ENCODE results near the gene EPM2AIP1.

EPM2AIP1 gene

GRCh38 chr3:36944012-36944640 lies 48.8 kb downstream of the EPM2AIP1 start:
- in situ Hi-C loops (cut with MboI; ENCODE audit: low sequenced_read_pairs, unreplicated experiment), result no loop called here
- peak; percentile 78 for DNase-seq (ENCODE audit: low spot score)
- no peak for TF ChIP-seq CTCF (IDR thresholded peaks at IDR 0.05; ENCODE audit: borderline replicate concordance, control extremely low read depth, extremely low read depth, insufficient read depth, missing control alignments)

- in situ Hi-C loops (cut with MboI; ENCODE audit: low sequenced_read_pairs, unreplicated experiment), result no loop called here
- no peak for DNase-seq (ENCODE audit: low spot score)
- no peak for TF ChIP-seq CTCF (IDR thresholded peaks at IDR 0.05; ENCODE audit: borderline replicate concordance, control extremely low read depth, extremely low read depth, insufficient read depth, missing control alignments)
Observed at GRCh38 chr3:36943601-36944000, 49.3 kb downstream of the EPM2AIP1 start.

- no peak for DNase-seq (ENCODE audit: low spot score)
- TF ChIP-seq CTCF (IDR thresholded peaks at IDR 0.05; ENCODE audit: borderline replicate concordance, control extremely low read depth, extremely low read depth, insufficient read depth, missing control alignments), result no peak
- in situ Hi-C loops (cut with MboI; ENCODE audit: low sequenced_read_pairs, unreplicated experiment), result no loop called here
Observed at GRCh38 chr3:36942638-36943248, 50.2 kb downstream of the EPM2AIP1 start.

- in situ Hi-C loops (cut with MboI; ENCODE audit: low sequenced_read_pairs, unreplicated experiment), result no loop called here
- DNase-seq (ENCODE audit: low spot score), result no peak
- TF ChIP-seq CTCF (IDR thresholded peaks at IDR 0.05; ENCODE audit: borderline replicate concordance, control extremely low read depth, extremely low read depth, insufficient read depth, missing control alignments), result no peak
Observed at GRCh38 chr3:36941658-36942057, 51.3 kb downstream of the EPM2AIP1 start.

GRCh38 chr3:36941162-36941561 lies 51.8 kb downstream of the EPM2AIP1 start:
- in situ Hi-C loops (cut with MboI; ENCODE audit: low sequenced_read_pairs, unreplicated experiment), result no loop called here
- no peak for DNase-seq (ENCODE audit: low spot score)
- TF ChIP-seq CTCF (IDR thresholded peaks at IDR 0.05; ENCODE audit: borderline replicate concordance, control extremely low read depth, extremely low read depth, insufficient read depth, missing control alignments), result no peak

- no peak for DNase-seq (ENCODE audit: low spot score)
- in situ Hi-C loops (cut with MboI; ENCODE audit: low sequenced_read_pairs, unreplicated experiment), result no loop called here
- TF ChIP-seq CTCF (IDR thresholded peaks at IDR 0.05; ENCODE audit: borderline replicate concordance, control extremely low read depth, extremely low read depth, insufficient read depth, missing control alignments), result no peak
Observed at GRCh38 chr3:36937492-36937891, 55.4 kb downstream of the EPM2AIP1 start.
